ENCODE data around the gene CEP112. TPM values are rescaled to one million over a fixed set of nuclear protein-coding genes. Genes with fewer than 3 reads are reported as not detected.

Gene CEP112
- total and polyA plus RNA-seq, 4 donors: 1.1 to 4.9 (median 1.4) TPM

- H3K36me3 ChIP-seq (ENCODE audit: control insufficient read depth in 4 of 4, insufficient read depth in 3 of 4, low read depth in 1 of 4, low read length in 3 of 4): no peaks in the 10 kb centered on the region
- TF ChIP-seq REST (IDR thresholded peaks at IDR 0.05): no peak
- no peak for TF ChIP-seq ATF3 (IDR thresholded peaks at IDR 0.05)
- no peak for TF ChIP-seq NR2F2 (IDR thresholded peaks at IDR 0.05)
- TF ChIP-seq FOXA2 (IDR thresholded peaks at IDR 0.05): no peak
- TF ChIP-seq JUND (IDR thresholded peaks at IDR 0.05): no peak
- no peak for TF ChIP-seq SP1 (IDR thresholded peaks at IDR 0.05)
- no peak for TF ChIP-seq HNF4A (conservative IDR thresholded peaks at IDR 0.05)
- TF ChIP-seq HNF4G (IDR thresholded peaks at IDR 0.05): no peak
- TF ChIP-seq RXRA (IDR thresholded peaks at IDR 0.05): no peak
- TF ChIP-seq MAX (IDR thresholded peaks at IDR 0.05): no peak
- H3K27me3 ChIP-seq (ENCODE audit: control insufficient read depth in 4 of 4, insufficient read depth in 4 of 4, low read length in 3 of 4): no peaks in the 10 kb centered on the region
- H3K9ac ChIP-seq (ENCODE audit: low read depth in 1 of 2, low read length in 2 of 2): no peak overlapping the region
- DNase-seq (ENCODE audit: low spot score): no peak
- no peak overlapping the region for H3K27ac ChIP-seq (ENCODE audit: low read depth in 1 of 2, low read length in 2 of 2)
- H3K4me1 ChIP-seq (ENCODE audit: control insufficient read depth in 4 of 4, insufficient read depth in 4 of 4, low read length in 3 of 4): no peaks in the 10 kb centered on the region
- H3K4me3 ChIP-seq (ENCODE audit: low read depth in 1 of 3, low read length in 3 of 3): no peak overlapping the region
- no peaks in the 10 kb centered on the region for H3K9me3 ChIP-seq (ENCODE audit: control insufficient read depth in 4 of 4, low read length in 3 of 4)
These were observed 296.0 kb downstream of the CEP112 start for GRCh38 chr17:65895969-65896368.

GRCh38 chr17:65893692-65894279 is 298.1 kb downstream of the CEP112 start:
- no peak for DNase-seq (ENCODE audit: low spot score)
- H3K9ac ChIP-seq (ENCODE audit: low read depth in 1 of 2, low read length in 2 of 2): no peak overlapping the region
- H3K27me3 ChIP-seq (ENCODE audit: control insufficient read depth in 4 of 4, insufficient read depth in 4 of 4, low read length in 3 of 4): no peaks in the 10 kb centered on the region
- TF ChIP-seq GABPA (IDR thresholded peaks at IDR 0.05 in 1 of 2, conservative IDR thresholded peaks at IDR 0.05 in 1 of 2): no peak
- no peak for TF ChIP-seq REST (IDR thresholded peaks at IDR 0.05)
- no peak for TF ChIP-seq ZBTB33 (IDR thresholded peaks at IDR 0.05)
- no peak for TF ChIP-seq NR2F2 (IDR thresholded peaks at IDR 0.05)
- no peak for TF ChIP-seq JUND (IDR thresholded peaks at IDR 0.05)
- TF ChIP-seq TAF1 (conservative IDR thresholded peaks at IDR 0.05): no peak
- no peak for TF ChIP-seq ATF3 (IDR thresholded peaks at IDR 0.05)
- no peak for TF ChIP-seq HNF4G (IDR thresholded peaks at IDR 0.05)
- TF ChIP-seq HNF4A (conservative IDR thresholded peaks at IDR 0.05): no peak
- no peak for TF ChIP-seq CTCF (IDR thresholded peaks at IDR 0.05; ENCODE audit: low read depth, low read length, missing input control)
- no peak for TF ChIP-seq SP1 (IDR thresholded peaks at IDR 0.05)
- TF ChIP-seq EGR1 (IDR thresholded peaks at IDR 0.05; ENCODE audit: low read depth in 2 of 2): no peak
- TF ChIP-seq RAD21 (IDR thresholded peaks at IDR 0.05): no peak
- no peak for TF ChIP-seq YY1 (IDR thresholded peaks at IDR 0.05)
- no peak for TF ChIP-seq MAX (IDR thresholded peaks at IDR 0.05)
- TF ChIP-seq FOXA1 (IDR thresholded peaks at IDR 0.05): no peak
- H3K9me3 ChIP-seq (ENCODE audit: control insufficient read depth in 4 of 4, low read length in 3 of 4): no peaks in the 10 kb centered on the region
- WGBS: 88% methylated on average over 3 of the region's 3 CpGs
- H3K27ac ChIP-seq (ENCODE audit: low read depth in 1 of 2, low read length in 2 of 2): no peak overlapping the region
- H3K36me3 ChIP-seq (ENCODE audit: control insufficient read depth in 4 of 4, insufficient read depth in 3 of 4, low read depth in 1 of 4, low read length in 3 of 4): no peaks in the 10 kb centered on the region
- H3K4me3 ChIP-seq (ENCODE audit: low read depth in 1 of 3, low read length in 3 of 3): no peak overlapping the region
- no peaks in the 10 kb centered on the region for H3K4me1 ChIP-seq (ENCODE audit: control insufficient read depth in 4 of 4, insufficient read depth in 4 of 4, low read length in 3 of 4)

Measured in liver (tissue), 9 donors.